HG03139 (cell line): Measurements from ENCODE around the gene AMY1B.
"Not testable (repeated sequence)": the region's sequence is repeated elsewhere in the genome, so short reads cannot be mapped to it uniquely, and the experiment has no call there.

Source experiments
- ATAC-seq: cut with Tn5 transposase; IDR thresholded peaks from one replicate; pipeline ENCODE4 v1.9.1; 2021; ENCODE audit not compliant: unreplicated experiment

Gene AMY1B

DNA sequence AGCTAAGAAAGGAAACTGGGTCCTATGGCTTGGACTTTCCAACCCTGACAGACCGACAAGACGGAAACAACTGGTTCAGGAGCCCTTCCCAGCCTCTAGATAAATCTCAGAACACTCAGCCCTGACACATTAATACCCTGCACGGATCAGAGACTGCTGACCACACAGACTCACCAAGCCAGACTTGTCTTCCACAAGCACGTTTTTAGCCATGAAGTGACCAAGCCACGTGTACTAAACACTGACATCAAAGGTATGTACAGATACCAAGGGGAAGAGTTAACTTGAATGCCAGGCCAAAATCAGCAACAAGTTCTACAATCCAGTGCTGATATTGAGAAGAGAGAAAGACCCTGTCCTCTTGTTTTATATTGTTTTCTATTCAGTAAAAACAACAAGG, at the start of gene AMY1B:
AMY1B (minus strand) TSS at position 101 of the 400 bp plus-strand sequence. CDS start 571 bp downstream, outside the sequence.
- not testable (repeated sequence) for ATAC-seq

DNA sequence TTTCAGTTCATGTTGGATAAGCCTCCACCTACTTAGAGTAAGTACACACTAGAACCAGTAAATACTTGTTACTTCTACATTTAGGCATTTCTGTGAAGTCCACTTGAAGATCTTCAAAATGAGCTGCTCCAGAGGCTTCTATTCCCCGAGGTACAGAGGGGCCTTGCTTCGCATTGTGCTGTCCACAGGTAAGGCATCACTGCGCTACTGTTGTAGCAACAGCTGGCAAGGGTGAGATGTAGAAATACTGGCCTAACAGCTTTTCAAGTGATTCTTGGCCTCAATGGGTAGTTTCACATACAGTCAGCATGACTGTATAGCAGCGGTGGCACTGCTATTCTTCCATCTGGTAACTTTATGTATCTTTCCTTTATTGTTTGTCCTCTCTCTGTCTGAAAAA, 49.0 kb upstream of the AMY1B start:
- not testable (repeated sequence) for ATAC-seq

DNA sequence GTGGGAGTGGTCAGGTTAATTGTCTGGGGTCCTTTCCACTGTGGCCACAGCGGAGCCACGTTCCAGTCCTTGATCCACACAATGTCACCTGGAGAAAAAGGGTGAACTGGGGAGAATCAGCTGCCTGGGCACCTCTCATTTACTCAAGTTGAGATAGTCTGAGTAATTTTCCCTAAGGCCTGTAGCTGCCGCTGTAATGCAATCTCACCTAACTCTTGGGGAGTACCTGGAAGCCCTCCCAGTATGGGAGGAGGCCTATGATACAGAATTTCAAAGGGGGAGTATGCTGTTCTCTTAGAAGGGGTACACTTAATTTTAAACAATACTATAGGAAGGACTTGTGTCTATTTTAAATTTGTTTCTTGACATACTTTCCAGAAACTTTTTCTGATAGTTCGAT, 48.4 kb upstream of the AMY1B start:
- ATAC-seq: not testable (repeated sequence)

DNA sequence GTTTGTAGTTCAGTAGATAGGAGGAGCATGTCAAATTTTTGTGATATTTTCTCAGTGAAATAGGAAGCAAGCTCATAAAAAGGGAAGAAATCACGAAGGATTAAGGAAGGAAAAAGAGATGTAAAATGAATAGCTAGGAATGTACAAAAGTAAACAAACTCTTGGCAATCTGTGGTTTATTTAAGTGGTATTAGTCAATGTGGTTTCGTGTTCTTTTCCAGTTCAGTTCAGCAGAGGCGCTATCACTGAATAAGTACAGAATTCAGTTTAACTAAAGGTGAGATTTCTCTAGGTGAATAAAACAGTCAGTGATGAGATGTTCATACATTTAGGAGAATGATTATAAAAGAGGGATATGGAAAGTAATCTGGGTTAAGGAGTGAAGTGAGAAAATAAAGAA, 42.0 kb upstream of the AMY1B start:
- not testable (repeated sequence) for ATAC-seq

DNA sequence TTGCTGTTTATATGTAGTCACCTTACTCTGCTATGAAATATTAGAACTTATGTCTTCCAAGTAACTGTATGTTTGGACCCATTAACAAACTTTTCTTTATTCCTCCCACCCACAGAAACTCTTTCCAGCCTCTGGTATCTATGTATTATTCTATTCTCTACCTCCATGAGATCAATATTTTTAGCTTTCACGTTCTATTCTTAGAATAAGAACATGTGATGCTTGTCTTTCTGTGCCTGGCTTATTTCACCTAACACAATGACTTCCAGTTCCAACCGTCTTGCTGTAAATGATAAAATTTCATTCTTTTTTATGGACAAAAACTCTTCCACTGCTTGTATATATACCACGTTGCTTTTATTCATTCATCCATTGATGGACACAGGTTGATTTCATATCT, 39.3 kb upstream of the AMY1B start:
- ATAC-seq: not testable (repeated sequence)

DNA sequence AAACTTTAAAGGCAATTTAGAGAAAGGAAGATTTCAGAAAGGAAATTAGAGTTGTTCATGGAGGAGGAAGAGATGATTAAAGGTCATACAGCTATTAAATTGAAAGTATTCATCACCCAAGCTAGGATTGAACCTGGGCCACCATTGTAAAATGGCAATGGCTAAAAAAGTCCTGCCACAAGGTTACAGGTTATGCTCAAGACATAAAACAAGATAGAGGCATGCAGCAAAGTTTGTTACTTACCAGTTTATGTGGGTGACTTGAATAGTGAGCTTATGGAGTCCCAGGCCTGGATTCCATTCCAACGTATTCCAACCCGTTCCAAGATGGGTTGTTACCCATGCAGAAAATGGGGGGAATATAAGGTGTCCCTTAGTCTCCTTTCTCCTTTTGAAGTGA, 25.5 kb upstream of the AMY1B start:
- not testable (repeated sequence) for ATAC-seq

DNA sequence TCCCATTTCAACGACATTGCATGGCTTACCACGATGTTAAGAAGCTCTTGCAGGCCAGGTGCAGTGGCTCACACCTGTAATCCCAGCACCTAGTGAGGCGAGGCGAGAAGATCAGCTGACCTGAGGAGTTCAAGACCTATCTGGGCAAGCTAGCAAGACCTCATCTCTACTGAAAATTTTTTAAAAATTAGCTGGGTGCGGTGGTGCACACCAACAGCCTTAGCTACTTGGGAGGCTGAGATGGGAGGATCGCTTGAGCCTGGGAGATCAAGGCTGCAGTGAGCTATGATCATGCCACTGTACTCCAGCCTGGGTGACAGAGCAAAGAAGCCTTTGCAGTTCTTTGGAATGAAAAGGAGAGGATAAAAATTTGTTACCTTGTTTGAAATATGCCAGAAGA, 21.4 kb upstream of the AMY1B start:
- not testable (repeated sequence) for ATAC-seq

DNA sequence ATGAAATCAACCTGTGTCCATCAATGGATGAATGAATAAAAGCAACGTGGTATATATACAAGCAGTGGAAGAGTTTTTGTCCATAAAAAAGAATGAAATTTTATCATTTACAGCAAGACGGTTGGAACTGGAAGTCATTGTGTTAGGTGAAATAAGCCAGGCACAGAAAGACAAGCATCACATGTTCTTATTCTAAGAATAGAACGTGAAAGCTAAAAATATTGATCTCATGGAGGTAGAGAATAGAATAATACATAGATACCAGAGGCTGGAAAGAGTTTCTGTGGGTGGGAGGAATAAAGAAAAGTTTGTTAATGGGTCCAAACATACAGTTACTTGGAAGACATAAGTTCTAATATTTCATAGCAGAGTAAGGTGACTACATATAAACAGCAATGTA, 14.4 kb upstream of the AMY1B start:
- not testable (repeated sequence) for ATAC-seq

DNA sequence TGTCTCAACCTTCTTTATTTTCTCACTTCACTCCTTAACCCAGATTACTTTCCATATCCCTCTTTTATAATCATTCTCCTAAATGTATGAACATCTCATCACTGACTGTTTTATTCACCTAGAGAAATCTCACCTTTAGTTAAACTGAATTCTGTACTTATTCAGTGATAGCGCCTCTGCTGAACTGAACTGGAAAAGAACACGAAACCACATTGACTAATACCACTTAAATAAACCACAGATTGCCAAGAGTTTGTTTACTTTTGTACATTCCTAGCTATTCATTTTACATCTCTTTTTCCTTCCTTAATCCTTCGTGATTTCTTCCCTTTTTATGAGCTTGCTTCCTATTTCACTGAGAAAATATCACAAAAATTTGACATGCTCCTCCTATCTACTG, 11.7 kb upstream of the AMY1B start:
- not testable (repeated sequence) for ATAC-seq

DNA sequence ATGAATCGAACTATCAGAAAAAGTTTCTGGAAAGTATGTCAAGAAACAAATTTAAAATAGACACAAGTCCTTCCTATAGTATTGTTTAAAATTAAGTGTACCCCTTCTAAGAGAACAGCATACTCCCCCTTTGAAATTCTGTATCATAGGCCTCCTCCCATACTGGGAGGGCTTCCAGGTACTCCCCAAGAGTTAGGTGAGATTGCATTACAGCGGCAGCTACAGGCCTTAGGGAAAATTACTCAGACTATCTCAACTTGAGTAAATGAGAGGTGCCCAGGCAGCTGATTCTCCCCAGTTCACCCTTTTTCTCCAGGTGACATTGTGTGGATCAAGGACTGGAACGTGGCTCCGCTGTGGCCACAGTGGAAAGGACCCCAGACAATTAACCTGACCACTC, 5.2 kb upstream of the AMY1B start:
- not testable (repeated sequence) for ATAC-seq

DNA sequence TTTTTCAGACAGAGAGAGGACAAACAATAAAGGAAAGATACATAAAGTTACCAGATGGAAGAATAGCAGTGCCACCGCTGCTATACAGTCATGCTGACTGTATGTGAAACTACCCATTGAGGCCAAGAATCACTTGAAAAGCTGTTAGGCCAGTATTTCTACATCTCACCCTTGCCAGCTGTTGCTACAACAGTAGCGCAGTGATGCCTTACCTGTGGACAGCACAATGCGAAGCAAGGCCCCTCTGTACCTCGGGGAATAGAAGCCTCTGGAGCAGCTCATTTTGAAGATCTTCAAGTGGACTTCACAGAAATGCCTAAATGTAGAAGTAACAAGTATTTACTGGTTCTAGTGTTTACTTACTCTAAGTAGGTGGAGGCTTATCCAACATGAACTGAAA, 4.7 kb upstream of the AMY1B start:
- ATAC-seq: not testable (repeated sequence)

DNA sequence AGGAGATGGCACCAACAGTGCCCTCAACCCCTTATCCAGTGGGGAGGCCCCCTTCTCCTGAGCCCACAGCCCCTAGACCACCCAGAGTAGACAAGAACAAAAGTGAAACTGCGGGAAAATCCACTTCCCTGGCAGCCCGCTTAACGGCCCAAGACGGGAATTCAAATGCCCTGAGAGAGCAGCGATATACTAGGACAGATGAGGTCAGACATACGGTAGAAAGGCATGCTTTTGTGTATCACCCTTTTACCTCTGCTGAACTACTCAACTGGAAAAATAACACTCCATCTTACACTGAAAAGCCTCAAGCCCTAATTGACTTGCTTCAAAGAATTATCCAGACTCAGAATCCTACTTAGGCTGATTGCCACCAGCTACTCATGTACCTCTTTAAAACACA, 1.4 kb upstream of the AMY1B start:
- not testable (repeated sequence) for ATAC-seq

DNA sequence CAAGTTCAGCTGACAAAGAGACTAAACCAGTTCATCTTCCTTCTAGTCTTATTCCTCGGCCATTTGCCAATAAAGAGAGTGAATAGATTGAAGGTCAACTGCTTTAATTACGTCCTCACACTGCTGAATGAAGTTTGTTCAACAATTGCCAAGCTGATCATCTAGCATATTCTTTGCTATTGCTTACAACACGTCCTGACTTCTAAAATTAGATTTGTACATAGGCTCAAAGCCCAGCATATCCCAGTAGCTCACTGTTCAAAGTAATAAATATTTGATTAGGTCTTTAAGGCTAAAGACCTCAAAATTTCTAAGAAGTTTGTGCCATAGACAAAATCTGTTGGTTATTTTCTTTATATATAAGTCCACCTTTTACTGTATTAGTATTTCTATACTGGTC, 19.7 kb downstream of the AMY1B start:
- not testable (repeated sequence) for ATAC-seq

DNA sequence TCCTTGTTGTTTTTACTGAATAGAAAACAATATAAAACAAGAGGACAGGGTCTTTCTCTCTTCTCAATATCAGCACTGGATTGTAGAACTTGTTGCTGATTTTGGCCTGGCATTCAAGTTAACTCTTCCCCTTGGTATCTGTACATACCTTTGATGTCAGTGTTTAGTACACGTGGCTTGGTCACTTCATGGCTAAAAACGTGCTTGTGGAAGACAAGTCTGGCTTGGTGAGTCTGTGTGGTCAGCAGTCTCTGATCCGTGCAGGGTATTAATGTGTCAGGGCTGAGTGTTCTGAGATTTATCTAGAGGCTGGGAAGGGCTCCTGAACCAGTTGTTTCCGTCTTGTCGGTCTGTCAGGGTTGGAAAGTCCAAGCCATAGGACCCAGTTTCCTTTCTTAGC, 40.5 kb downstream of the AMY1B start, which contains the start of gene AMY1A:
AMY1A (plus strand) TSS at position 301 of the 400 bp plus-strand sequence. CDS start 571 bp downstream, outside the sequence.
- ATAC-seq: not testable (repeated sequence)

DNA sequence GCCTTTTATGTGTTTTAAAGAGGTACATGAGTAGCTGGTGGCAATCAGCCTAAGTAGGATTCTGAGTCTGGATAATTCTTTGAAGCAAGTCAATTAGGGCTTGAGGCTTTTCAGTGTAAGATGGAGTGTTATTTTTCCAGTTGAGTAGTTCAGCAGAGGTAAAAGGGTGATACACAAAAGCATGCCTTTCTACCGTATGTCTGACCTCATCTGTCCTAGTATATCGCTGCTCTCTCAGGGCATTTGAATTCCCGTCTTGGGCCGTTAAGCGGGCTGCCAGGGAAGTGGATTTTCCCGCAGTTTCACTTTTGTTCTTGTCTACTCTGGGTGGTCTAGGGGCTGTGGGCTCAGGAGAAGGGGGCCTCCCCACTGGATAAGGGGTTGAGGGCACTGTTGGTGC, 41.9 kb downstream of the AMY1B start:
- ATAC-seq: not testable (repeated sequence)

DNA sequence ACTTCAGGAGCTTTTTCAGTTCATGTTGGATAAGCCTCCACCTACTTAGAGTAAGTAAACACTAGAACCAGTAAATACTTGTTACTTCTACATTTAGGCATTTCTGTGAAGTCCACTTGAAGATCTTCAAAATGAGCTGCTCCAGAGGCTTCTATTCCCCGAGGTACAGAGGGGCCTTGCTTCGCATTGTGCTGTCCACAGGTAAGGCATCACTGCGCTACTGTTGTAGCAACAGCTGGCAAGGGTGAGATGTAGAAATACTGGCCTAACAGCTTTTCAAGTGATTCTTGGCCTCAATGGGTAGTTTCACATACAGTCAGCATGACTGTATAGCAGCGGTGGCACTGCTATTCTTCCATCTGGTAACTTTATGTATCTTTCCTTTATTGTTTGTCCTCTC, 45.1 kb downstream of the AMY1B start:
- not testable (repeated sequence) for ATAC-seq

DNA sequence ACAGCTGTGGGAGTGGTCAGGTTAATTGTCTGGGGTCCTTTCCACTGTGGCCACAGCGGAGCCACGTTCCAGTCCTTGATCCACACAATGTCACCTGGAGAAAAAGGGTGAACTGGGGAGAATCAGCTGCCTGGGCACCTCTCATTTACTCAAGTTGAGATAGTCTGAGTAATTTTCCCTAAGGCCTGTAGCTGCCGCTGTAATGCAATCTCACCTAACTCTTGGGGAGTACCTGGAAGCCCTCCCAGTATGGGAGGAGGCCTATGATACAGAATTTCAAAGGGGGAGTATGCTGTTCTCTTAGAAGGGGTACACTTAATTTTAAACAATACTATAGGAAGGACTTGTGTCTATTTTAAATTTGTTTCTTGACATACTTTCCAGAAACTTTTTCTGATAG, 45.7 kb downstream of the AMY1B start:
- ATAC-seq: not testable (repeated sequence)

DNA sequence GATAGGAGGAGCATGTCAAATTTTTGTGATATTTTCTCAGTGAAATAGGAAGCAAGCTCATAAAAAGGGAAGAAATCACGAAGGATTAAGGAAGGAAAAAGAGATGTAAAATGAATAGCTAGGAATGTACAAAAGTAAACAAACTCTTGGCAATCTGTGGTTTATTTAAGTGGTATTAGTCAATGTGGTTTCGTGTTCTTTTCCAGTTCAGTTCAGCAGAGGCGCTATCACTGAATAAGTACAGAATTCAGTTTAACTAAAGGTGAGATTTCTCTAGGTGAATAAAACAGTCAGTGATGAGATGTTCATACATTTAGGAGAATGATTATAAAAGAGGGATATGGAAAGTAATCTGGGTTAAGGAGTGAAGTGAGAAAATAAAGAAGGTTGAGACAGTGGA, 52.1 kb downstream of the AMY1B start:
- not testable (repeated sequence) for ATAC-seq

DNA sequence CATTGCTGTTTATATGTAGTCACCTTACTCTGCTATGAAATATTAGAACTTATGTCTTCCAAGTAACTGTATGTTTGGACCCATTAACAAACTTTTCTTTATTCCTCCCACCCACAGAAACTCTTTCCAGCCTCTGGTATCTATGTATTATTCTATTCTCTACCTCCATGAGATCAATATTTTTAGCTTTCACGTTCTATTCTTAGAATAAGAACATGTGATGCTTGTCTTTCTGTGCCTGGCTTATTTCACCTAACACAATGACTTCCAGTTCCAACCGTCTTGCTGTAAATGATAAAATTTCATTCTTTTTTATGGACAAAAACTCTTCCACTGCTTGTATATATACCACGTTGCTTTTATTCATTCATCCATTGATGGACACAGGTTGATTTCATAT, 54.8 kb downstream of the AMY1B start:
- not testable (repeated sequence) for ATAC-seq
